Measurements from ENCODE around the gene ACBD7. TPM values are rescaled to one million over a fixed set of nuclear protein-coding genes. Genes with fewer than 3 reads are reported as not detected.

Gene ACBD7
- total RNA-seq = 0.85 and 6.0 TPM in 2 replicates

DNA sequence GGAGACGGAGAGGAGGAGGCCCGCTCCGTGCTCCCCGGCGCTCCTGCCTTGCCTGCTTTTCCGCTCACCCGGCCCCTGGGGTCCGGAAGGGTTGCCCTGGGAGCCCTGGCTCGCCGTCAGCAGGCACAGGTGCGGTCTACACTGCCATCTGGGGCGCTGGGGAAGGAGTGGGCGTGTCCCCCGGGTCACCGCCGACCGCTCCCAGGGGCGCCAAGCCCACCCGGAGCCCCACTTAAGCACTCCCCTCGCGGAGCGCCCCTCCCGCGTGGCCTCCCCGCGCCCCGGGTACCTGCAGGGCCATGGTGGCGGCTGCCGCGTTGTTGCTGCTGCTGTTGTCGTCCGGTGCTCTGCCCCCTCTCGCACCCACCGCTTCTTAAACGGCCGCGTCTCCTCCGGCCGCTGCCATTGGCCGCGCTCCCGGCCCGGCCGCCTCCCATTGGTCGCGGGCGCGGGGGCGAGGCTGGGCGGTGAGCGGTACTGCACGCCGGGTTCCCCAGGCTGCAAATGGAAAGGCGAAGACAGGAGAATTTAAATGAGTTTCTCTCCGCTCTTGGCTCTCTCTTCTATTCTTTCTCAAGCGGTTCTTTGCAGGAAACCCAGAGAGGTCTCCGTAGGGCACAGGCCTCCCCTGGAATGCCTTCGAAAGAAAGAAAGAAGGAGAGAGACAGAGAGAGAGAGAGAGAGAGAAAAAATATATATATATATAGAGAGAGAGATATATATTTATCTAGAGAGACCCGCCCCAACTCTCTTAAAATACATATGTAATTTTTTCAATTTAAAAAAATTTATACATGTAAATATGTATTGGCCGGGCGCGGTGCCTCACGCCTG is at the start of gene ACBD7:
Gene ACBD7 (minus strand): TSS at position 349 of the 834 bp plus-strand sequence. CDS start 48 bp downstream, at position 301.
- DNase-seq = peak; percentile 87

DNA sequence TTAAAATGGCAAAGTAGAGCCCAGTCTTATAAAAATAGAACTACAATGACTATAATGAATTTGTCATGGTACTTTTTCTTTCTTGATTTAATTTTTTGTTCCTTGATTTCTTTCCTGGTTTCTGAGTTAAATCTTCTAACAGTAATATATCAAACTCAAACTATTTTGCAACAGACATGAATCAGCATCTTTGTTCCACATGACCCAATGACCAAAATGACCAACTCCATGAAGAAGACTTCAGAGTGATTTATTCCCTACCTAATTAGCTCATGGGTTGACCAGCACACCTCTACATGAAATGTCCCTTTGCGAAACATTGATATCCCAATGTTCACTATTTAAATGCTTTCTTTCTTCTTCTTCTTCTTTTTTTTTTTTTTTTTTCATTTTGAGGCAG is 49.1 kb upstream of the ACBD7 start:
- no peak for DNase-seq

DNA sequence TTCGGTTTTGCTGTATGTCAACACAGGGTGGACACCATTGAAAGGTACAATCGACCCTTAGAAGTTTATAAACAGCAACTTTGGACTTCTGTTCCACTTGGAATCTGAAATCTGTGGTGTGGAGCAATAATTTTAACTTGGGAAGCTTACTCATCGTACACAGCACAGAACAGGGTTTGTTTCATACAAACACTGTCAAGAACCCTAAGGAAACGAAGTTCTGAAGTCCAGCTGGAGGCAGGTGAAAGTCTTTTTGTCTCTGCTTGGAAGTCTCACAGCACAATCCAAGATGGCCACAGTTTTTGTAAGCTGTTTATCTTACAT is 48.4 kb upstream of the ACBD7 start:
- no peak for DNase-seq

DNA sequence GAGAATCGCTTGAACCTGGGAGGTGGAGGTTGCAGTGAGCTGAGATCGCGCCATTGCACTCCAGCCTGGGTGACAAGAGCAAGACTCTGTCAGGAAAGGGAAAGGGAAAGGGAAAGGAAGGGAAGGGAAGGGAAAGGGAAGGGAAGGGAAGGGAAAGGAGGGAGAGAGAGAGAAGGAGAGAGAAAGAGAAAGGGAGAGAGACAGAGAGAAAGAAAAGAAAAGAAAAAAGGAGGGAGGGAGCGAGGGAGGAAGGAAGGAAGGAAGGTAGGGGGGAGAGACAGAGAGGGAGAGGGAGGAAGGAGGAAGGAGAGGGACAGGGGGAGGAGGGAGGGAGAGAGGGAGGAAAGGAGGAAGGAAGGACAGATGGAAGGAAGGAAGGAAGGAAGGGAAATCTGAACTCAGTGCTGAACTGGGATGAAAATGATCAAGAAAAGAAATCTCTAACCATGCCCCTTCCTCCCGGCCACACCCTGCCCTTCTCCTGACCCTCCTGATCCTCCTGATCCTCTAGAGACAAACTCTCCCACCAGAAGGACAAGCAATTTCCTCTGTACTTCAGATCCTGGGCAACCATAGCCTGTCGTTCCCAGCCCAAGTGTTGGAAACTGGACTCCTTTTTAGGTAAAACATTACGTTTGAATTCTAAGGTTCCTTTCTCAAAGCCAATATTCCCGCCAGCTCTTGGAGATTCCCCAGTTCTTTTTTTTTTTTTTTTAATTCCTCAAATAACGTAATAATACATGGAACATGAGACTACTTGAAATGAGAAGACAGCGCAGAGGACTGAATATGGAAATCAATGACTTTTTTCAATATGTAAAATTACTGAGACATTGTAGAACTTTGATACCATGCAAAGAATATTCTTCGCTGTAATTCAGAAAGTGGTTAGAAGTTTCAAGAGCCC is 47.8 kb upstream of the ACBD7 start:
- no peak for DNase-seq

- no peak for DNase-seq
Measured at GRCh38 chr10:15131330-15131729, 42.8 kb upstream of the ACBD7 start.

GRCh38 chr10:15124908-15125307 is 36.3 kb upstream of the ACBD7 start:
- no peak for DNase-seq

DNA sequence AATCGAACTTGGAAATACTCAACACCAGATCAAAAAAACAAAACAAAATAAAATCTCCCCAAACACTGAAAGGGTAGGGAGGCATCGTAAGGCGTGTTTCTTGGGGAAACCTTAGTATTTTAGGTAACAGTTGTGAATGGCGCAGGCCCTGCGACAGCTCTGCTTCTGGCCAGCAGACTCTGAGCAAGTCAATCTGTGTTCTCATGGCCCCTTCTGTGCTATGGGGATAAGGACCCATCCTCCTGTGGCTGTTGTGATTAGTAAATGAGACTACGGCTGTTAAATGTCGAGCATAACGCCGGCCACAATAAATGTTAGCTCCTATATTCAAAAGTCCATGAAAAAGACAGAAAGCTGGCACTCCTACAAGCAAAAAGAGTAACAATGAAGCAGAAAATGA is 35.6 kb upstream of the ACBD7 start:
- no peak for DNase-seq

GRCh38 chr10:15123749-15124184 is 35.2 kb upstream of the ACBD7 start:
- peak; percentile 53 for DNase-seq

- DNase-seq = no peak
Measured at GRCh38 chr10:15122477-15123030, 34.0 kb upstream of the ACBD7 start.

DNA sequence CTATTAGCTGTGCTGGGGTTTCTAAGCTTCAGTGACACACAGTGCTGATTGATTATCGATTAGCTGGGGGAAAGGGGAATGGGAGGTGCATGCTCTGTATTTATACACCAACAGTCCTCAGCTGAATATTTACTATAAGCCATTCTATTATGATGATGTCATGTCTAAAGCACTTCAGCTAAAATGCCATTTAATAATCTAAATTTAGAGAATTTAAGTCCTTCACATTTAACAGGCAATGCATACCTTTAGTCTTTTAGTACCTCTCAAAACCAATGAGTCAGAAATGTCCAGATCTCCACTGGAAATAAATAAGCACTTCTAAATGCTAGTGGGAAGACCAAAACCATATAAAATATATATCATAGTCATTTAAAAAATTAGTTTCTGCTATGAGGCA is 33.1 kb upstream of the ACBD7 start:
- no peak for DNase-seq

GRCh38 chr10:15120523-15120922 is 31.9 kb upstream of the ACBD7 start:
- DNase-seq = no peak

GRCh38 chr10:15118615-15119014 is 30.0 kb upstream of the ACBD7 start:
- DNase-seq = no peak

- DNase-seq = no peak
Measured at GRCh38 chr10:15116225-15116624, 27.6 kb upstream of the ACBD7 start.

GRCh38 chr10:15113766-15114165 is 25.2 kb upstream of the ACBD7 start:
- DNase-seq = peak; percentile 24

DNA sequence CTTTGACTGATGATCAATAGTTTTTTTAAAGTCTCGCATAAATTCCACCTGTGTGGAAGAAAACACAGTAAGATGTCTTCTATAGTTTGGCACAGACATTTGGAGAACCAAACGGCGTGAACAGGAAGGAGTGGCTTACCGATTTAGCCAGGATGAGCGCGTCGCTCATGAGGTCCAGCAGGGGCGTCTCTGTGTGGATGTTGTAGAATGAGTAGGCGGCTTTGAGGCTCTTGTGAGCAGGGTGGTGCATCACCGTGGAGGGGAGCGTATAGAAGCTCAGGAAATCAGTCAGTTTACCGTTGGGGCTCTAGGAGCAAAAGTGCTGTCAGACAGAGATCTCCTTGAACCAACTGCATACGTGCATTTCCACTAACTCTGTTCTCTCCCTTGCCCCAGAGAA is 24.1 kb upstream of the ACBD7 start:
- DNase-seq = no peak

DNA sequence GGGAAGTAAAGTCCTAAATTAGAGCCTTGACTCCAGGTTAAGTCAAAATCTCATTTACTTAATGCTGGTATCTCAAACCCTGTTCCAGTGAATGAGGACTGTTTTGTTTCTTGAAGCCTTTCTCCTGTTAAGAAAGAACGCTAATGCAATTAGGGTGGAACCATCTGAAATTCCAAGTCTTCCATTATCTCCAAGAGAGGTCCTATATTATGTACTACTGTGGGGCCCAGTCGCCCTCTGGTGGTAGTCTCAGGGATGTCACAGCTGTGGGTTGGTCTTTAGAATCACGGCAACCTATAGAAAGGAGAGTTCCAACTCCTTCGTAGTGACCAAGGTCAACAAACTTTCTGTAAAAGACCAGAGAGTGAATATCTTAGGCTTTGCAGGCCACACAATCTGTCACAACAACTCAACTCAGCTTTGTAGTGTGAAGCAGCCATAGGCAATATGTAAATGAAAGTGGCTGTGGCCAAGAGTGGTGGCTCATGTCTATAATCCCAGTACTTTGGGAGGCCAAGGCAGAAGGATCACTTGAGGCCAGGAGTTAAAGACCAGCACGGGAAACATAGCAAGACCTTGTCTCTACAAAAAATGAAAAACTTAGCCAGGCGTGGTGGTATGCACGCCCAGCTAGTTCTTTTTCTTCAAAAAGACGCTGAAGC is 17.9 kb upstream of the ACBD7 start:
- DNase-seq = peak; percentile 85

DNA sequence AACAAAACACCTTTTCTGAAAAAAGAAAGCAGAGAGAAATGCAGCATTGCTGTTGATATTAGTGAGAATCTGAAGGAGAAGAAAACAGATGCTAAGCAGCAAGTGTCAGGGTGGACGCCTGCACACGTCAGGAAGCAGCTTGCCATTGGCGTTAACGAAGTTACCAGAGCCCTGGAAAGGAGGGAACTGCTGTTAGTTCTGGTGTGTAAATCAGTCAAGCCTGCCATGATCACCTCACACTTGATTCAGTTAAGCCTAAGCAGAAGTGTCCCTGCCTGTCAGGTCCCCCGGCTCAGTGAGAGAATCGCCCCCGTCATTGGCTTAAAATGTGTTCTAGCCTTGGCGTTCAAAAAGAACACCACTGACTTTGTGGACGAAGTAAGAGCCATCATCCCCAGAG is 14.9 kb upstream of the ACBD7 start:
- no peak for DNase-seq

DNA sequence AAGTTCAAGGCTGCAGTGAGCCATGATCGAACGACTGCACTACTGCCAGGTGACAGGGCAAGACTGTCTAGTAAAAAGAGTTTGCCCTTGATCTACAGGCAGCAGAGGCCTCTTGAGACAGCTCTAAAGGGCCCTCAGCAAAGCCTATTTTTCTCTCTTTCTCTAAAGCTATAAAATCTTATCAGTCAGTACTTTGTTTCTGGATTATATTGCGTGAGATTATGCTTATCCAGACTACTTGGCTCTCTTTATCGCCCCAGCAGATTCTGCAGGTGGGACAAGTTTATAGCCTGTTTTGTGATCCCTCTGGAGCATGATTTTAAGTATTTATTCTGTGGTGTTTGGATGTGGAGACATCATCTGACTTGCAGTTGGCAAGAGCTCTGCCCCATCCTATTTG is 11.3 kb upstream of the ACBD7 start:
- no peak for DNase-seq

DNA sequence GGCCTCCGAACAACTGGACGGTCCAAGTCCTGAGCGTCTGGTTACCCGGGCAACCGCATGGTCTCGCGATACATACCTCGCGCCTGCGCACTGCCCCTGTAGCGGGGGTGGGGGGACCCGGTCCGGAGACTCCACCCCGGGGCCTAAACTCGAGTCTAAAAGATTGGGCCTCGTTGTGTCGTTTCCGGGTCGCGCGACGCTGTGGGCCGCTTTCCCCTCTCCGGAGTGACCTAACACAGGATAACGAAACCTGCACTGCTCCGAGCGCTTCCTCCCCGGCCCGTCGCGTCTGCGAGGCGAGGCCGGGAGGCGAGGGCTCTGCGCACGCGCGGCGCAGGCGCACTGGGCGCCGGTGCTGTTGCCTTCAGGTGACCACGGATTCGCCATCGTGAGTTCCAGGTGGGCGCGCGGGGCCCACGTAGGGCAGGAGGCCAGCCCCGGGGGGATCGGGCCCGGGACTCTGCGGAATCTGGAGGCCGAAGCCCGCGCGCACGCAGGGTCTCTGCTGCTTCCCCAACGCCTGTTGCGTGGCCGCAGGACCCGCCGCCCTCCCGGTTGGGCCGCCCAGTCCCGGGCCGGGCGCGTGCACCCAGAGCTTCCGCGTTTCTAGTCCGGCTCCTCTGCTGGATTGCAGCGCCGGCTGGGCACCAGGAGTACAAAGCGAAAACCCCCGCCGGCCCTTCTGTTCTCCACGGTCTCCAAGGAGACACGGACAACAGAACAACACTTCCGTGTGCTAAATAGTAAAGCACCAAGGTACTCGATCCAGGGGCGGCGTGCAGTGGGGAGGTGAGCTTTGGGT is 8.6 kb upstream of the ACBD7 start, which contains the start of gene RPP38:
Gene RPP38 (plus strand): TSS at position 345 of the 802 bp plus-strand sequence. CDS start 5,960 bp downstream, outside the sequence.
- DNase-seq = peak; percentile 97

GRCh38 chr10:15096661-15097010 is 8.1 kb upstream of the ACBD7 start:
- no peak for DNase-seq

GRCh38 chr10:15092855-15093408 is 4.4 kb upstream of the ACBD7 start:
- no peak for DNase-seq

GRCh38 chr10:15091418-15091817 is 2.8 kb upstream of the ACBD7 start:
- DNase-seq = no peak
